Superior temporal gyrus (tissue), 1 donor: ENCODE data around the gene HDAC4.

Experiments used
- DNase-seq: peaks from one replicate; pipeline ENCODE4 v3.0.0-alpha.2; 2016; ENCODE audit errors: extremely low spot score

The HDAC4 gene

DNA sequence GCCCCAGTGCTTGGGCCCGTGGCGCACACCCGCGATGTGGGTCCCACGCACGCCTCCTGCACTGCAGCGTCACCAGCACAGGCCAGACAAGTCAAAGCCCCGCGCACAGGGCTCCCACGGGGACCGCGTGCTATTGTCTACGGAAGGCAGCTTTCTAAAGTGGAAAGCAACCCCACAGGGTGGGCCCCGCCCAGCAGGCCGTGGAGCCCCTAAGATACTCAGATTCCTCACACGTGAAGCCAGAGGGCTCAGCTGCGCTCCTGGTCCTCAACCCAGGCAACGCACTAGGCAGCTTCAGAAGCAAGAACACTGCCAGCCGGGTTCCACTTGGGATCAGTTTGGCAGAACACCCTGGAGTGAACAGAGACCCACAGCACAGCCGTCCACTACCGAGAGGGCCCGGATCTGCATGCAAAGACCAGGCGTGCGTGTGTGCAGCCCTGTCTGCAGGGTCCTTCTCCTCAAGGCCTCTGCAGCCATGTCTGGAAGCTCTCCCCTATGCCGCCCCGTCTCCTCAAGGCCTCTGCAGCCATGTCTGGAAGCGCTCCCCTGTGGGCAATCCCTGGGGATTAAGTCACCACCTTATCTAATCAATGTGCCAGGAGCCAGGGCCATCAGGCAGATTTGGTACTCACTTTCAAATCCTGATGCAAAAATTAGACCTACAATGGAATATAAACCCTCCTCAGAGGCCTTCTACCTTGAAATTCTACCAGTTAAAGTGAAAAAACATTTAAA lies 231.3 kb downstream of the HDAC4 start:
- DNase-seq = no peak

DNA sequence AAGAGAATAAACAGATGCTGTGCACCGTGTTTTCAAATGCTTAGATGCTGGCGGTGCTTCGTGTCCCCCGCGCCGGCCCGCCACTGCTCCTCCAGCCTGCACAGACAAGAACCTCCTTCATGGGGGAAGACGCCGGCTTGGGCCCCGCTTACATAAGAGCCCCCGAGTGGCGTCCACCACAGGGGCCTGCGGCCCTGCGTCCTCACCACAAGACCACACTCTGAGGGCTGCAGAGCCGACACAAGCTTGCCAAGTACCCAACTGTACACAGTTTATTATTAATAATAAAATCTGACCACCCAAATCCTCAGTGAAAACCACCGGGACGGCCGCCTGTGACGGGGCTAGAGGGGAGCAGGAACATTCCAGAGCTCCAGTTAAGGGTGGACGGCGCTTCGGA lies 232.2 kb downstream of the HDAC4 start:
- no peak for DNase-seq

DNA sequence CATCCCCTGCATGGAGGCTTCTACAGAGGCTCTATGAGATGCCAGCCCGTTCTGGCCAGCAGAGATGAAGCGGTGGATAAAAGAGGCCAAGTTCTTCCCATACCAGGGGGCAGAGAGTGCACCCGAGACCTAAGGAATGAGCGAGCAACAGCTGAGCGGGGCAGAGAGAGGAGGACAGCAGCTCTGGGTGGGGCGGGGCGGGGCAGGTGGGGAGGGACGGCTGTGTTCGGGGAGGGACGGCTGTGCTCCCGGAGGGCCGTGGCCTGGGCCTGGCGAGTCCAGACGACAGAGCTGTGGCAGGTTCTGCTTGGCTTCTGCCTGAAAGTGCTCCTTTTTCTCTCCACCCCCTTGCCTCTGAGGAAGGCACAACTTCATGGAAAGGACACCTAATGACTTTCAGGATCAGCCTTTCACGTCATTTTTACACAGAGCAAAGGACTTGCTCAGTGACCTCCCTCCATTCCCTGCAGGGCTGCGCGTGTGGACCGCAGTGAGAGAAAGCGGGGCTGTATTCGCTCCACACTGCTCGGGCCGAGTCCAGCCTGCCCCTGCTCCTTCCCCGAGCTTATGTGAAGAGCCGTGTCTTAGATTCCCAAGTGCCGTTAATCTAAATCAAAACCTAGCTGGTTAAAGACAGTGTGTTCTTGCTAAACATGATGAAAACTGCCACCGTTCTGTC lies 232.9 kb downstream of the HDAC4 start:
- DNase-seq = no peak

DNA sequence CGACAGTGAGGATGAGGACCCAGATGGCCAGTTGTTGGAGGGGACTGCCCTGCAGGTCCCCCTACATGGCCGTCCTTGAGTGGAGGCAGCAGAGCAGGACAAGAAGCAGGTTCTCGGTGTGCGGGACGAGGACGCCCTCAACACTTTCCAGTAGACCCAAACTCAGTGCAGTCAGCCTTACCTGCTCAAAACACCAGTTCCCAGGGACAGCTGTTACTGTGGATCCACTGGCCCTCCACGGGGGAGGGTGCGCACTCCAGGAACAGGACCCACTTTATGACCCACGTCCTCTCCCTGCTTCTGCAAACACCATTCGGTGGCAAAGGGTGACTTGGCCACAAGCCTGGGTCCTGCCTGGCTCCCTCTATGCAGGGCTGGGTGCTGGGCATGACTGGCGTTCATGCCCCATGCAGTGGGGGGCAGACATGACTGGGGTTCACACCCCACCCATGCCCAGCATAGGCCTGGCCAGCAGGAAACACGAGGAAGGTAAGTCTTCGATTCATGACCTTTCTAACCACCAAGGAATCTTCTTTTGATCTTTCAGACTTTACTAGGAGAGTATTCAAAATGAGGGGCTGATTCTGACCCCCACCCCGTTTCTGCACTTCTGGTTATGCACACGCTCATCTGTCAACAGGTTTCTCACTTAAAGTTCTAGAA lies 233.7 kb downstream of the HDAC4 start:
- no peak for DNase-seq

DNA sequence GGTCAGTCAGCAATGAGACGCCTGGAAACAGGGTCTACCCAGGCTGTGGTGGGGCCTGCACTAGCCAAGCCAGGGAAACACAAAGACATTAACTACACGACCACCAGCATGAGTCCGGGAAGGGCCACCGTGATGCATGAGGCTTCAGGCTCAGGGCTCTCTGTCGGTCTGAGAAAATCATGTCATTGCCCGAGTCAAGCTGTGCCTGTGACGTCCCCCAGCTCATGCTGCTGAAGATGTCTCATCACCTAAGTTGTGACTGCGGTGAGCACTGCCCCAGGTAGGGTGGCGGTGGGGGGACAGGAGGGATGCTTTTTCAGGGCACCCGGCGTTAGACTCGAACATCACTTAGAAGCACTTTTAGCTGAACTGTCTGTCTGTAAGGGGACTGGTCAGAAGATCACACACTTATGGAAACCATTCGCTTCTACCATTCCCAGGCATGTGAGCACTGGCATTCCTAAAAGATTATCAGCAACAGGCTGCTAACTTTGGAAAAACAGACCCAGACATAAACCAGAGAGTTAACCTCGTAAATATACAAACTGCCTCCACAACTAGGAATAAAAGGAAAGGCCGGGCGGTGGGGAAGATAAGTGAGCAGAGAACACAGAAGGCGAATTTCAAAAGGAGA lies 234.5 kb downstream of the HDAC4 start:
- no peak for DNase-seq

DNA sequence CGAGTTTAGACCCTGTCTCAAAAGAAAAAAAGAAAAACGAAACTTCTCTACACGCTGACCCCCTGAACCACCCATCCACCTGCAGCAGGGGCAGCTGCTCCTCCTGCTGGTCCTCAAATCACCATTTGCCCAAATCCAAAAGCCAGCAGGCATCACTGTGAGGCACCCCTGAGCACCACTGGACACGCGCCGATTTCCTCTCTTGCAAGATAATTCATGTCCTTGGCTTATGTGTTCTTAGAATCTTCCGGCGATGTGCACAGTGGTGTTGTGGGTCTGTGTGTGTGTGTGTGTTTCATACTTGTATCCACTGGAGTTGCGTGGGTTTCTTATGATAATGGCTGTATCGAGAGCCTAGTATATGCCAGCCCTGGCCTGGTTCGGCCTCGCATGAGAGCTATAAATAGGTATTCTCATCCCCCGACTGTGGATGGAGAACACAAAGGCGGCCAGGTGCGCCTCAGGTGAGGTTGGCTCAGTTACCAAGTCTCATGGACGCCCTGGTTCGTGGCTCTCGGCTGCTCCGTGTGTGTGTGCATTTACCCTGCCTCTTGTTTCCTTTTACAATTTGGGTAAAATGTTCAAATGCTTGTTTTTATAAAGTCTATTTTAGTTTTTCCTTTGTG lies 235.5 kb downstream of the HDAC4 start:
- no peak for DNase-seq

DNA sequence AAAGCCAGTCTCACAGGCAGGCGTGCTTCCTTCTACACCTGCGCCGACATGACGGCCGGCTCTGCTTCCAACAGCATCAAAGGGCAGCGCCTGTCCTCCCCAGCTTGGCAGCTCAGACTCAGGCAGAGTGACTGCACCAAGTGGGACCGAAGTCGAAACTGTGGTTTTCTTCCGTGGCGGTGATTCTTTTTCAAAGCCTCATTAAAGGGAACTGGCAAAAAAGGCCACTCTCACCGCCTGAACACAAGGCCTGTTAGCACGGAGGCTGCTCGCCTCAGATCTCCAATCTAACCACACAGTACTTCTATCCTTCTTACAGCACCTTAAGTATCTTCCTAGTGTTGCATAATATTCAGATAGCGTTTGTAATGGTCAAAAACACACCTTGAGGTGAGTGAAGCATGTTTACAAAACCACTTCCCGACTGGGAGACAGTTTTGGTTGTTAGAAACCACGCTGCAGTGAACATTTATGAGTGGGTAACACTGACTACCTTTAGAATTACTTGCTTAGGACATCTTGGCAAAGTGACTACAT lies 236.4 kb downstream of the HDAC4 start:
- DNase-seq = peak; percentile 44

DNA sequence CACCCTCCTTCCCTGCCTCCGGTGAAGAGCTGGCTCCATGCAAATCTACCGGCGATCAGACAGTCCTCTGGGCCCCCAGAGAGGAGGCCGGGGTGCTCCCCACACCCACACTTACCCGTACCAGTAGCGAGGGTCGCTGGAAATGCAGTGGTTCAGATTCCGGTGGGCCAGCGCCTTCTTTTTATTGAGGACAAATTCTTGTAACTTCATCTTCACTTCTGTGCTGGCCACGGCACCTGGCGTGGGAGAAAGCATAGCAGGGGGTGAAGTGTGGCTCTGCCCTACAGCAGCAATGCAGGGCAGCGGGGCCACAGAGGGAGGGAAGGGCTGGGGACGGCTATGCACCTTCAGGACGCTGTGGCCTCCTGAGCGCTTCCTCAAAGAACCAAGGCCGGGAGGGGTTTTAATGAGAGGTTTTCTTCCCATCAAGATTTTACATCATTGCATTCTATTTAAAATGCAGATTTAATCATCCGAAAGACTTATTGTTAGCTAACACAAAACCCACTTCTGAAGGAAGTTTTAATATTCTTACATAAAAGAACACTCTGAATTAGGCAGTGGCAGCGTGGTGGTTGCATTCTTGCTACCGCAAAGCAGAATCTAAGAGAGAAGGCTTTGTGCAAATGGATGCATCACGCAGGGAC lies 237.0 kb downstream of the HDAC4 start:
- DNase-seq = no peak

DNA sequence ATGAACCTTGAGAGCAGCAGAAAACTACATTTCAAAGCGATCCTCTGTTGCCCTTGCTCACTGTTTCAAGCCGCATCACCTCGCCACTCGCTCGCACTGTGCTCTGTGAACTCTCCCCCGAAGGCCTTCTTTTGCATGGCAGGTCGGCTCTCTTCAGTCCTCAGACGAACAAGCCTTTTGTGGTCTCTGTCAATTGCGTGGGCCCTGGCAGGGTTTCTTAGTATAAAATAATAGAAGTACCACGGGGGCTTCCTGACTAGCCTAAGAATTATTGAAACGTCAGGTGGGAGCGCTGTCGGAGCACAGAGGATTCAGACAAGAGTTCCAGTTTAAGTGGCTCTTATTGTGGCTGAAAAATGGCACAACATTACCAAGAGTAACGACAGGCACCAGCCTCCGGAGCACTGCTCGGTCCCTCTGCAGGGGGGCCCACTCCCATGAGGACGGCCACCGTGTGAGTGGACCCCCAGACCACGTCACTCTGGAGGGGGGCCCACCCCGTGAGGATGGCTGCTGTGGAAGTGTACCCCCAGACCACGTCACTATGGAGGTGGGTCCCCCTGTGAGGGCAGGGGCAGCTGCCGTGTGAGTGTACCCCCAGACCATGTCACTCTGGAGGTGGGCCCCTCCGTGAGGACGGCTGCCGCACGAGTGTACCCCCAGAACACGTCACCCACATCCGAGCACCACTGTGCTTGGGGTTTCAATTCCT lies 237.7 kb downstream of the HDAC4 start:
- no peak for DNase-seq

DNA sequence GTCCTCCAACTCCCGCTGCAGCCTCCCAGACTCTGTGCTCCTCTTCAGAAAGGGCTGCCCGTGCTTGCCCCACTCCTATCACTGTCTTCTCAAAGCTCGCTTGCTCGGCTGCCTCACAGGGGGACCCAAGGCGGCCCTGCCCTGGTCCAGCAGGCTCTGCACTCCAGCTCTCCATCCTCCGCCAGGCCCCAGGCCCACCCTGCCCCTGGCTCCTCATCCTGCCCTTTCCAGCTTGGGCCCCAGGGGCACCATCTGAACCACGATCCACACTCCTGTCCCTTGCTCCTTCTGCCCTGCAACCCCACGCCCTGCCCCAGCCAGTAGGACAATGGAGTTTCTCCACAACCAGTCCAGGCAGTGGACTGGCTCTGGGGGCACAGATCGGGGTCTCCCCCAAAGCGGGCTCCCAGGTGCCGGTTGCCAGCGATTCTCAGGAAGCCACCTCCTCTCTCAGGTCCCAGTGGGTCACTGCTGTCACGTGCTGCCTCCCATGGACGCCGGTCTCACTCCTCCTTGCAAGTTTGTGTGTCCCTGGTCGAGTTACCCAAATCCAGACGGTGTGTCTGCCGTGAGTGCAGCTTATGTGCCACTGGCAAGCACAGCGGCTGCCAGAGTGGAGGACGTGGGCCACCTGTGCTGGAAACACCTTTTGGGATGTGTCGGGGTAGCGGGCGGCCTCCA lies 238.5 kb downstream of the HDAC4 start:
- DNase-seq = no peak

DNA sequence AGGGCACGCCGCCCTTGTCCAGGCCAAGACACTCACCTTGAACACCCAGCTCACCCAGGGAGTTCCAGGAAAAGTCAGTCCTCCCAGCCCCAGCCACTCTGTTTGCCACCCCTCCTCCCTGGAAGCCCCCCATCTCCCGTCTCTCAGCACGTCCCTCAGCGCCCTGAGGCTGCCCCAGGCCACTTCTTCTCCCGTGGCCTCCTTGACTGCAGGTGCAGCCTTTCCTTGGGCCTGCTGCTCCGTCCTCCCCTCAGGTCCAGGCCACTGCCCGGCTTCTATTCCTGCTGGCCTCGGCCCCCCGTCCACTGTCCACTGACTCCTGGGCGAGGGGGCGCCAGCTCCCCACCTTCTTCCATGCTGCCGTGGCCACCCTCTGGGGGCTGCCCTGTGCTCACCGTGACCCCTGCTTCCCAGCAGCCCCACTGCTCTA lies 239.1 kb downstream of the HDAC4 start:
- DNase-seq = no peak

DNA sequence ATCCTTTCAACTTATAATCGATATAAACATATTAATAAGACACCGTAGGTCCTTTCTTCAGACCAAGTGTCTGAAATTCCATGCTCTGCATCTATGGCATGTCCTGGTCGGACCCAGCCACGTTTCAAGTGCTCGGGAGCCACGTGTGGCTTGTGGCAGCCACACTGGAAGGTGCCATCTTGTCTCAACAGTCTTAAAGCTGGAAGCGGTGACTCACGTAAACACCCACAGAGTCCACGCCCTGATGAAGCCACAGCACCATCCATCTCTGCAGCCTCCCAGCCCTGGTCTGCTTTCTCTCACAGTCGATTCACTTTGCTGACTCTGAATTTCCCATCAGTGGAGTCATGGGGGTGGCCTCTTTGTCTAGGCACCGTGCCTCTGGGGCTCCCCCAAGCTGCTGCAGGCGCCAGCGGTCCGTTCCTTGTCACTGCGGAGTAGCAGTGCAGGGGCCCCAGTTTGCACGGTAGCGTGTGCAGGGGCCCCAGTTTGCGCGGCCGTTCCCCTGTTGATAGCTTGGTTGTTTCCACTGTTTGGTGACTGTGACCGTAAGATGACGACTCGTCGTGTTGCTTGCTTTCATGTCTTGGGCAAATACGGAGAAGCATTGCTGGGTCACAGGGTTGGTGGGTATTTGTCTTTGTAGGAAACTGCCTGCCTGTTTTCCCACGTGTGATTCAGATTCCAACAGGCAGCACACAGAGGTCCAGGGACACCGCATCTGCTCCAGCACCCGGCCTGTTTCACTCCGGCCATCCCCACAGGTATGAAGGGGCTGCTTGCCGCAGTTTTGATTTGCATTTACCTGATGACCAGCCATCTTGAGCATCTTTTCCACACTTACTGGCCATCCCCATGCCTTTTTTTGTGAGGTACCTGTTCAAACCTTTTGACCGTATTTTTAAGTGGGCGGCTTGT lies 240.3 kb downstream of the HDAC4 start:
- DNase-seq = no peak

DNA sequence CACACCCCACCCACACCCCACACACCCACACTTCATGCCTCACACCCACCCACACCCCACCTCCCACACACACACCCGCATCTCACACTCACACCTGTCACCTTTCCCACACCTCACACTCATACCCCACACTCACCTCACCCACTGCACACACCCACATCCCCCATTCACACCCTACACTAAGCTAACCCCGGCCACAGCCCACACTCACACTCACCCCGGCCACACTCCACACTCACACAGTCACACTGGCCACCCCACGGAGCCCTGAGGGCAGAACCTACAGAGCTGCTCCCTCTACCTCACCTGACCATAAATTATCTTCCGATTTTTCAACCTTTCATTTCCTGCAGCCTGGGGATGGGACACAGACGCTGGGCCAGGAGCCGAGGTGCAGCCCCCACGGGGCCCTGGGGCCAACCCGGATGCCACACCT lies 241.3 kb downstream of the HDAC4 start:
- DNase-seq = no peak

DNA sequence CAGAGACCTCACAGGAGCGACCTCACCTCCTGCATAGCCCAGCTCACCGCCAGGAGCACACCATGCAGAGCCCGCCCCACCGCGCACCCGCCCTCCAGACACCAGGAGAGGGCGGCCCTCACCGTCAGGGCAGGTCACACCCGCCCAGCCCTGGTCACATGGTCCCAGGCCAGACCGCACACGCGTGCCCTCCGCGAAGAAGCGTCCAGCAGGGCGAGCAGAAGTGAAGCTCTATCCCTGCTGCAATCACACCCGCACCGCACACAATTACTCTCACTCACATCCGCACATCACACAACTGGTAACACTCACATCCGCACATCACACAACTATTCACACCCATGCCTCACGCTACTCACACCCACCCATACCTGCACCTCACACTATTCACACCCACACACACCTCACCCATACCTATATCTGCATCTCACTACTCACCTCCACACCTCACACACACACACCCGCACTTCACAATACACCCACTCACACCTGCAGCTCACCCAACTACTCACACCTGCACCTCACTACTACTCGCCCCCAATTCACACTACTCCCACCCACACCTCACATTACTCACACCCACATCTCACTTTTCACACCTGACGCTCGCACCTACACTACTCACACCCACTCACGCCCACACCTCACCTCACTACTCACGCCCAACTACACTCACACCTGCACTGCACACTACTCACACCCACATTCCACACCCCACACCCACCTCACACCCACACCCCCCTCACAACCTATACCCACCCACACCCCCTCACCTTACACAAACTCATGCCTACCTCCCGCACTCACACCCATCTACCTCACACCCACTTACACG lies 242.0 kb downstream of the HDAC4 start:
- DNase-seq = no peak

DNA sequence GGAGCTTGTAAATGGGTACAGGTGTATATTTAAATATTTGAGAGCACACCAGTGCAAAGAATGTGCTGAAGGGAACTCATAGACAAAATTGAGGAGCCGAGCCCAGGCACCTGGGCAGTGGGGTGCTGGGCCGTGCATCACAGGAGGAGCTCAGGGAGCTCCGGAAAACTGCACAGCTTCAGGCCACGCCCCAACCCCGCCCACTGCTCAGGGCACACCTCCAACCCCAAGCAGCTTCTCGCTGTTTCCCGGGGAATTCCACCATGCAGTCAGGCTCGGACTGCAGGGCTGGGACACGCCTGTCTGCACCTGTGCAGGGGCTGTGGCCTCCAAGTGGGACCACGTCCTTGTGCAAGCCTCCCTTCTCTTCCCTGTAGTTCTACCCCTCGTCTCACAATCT lies 243.0 kb downstream of the HDAC4 start:
- no peak for DNase-seq

DNA sequence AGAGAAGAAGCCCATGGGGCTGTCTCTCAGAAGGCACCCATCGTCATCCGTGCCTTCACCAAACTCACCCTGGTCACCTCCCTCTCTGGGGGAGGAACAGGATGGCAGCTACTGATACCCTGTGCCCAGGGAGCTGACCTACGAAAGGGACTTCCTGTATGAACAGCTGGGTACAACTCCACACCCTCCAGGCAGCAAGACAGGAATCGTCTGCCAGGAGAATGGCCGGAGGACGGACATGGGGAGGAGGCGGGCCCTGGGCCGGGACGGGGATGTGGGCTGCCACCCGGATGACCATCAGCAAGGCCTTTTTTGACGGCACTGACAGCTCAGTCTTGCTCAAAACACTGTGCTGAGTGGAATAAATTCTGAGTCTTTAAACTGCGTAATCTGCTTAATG lies 243.6 kb downstream of the HDAC4 start:
- DNase-seq = no peak

DNA sequence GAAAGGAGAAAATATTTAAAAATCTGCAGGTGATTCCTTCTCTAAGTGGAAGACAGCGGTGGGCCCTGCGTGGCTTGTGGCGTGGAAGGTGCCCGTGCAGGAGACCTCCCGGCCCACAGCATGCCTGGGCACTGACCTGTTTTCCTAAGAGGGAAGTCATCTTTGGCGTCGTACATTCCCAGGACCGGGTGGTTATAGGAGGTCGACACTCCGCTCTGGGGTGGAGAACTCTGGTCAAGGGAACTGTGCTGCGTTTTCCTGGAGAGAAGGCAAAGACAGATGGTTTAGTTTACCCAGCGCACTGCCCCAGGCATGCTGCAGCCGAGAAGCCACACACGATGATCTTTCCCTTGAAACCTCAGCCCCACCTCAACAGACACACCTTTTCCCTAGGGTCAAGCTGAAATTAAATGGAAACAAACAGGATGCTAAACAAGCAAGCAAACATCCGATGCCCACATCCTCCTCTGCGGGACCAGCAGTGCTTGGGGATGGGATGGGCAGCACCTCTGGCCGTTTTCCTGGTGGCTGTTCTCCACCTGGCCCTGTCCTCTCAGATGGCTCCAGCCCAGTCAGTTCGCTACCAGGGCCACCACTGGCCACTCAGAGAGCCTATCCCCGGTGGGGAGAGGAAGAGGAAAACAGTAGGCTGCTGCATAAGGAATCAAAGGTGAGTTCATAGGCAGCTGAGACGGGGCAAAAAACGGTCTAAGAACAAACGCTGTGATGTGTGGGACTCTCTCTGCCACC lies 244.1 kb downstream of the HDAC4 start:
- DNase-seq = no peak
